Measurements from ENCODE around the gene FCHO1.

The FCHO1 gene

GRCh38 chr19:17725422-17726078 is 25.7 kb upstream of the FCHO1 start:
- H3K27ac Mint-ChIP-seq: no peak overlapping the region
- H3K4me1 Mint-ChIP-seq (ENCODE audit: low read depth): peaks cover 22% of the 10 kb centered on the region
- no peaks in the 10 kb centered on the region for H3K9me3 Mint-ChIP-seq (ENCODE audit: low read depth)
- no peak overlapping the region for H3K4me3 Mint-ChIP-seq
- H3K27me3 Mint-ChIP-seq: no peaks in the 10 kb centered on the region
- no peaks in the 10 kb centered on the region for H3K36me3 Mint-ChIP-seq

GRCh38 chr19:17726136-17726741 is 25.0 kb upstream of the FCHO1 start:
- H3K4me3 Mint-ChIP-seq: no peak overlapping the region
- H3K27ac Mint-ChIP-seq: no peak overlapping the region
- H3K9me3 Mint-ChIP-seq (ENCODE audit: low read depth): no peaks in the 10 kb centered on the region
- no peaks in the 10 kb centered on the region for H3K27me3 Mint-ChIP-seq
- H3K36me3 Mint-ChIP-seq: peaks cover 2% of the 10 kb centered on the region
- H3K4me1 Mint-ChIP-seq (ENCODE audit: low read depth): peaks cover 21% of the 10 kb centered on the region

GRCh38 chr19:17726964-17727773 is 24.1 kb upstream of the FCHO1 start:
- Mint-ChIP-seq H3K27ac (no peak overlapping the region), H3K4me1 (ENCODE audit: low read depth) (peaks cover 19% of the 10 kb centered on the region), H3K9me3 (ENCODE audit: low read depth) (no peaks in the 10 kb centered on the region), H3K27me3 (no peaks in the 10 kb centered on the region), H3K4me3 (no peak overlapping the region), H3K36me3 (peaks cover 5% of the 10 kb centered on the region)

GRCh38 chr19:17727843-17728242 is 23.4 kb upstream of the FCHO1 start:
- Mint-ChIP-seq H3K27me3 (no peaks in the 10 kb centered on the region), H3K4me1 (ENCODE audit: low read depth) (peaks cover 20% of the 10 kb centered on the region), H3K9me3 (ENCODE audit: low read depth) (no peaks in the 10 kb centered on the region), H3K27ac (no peak overlapping the region), H3K4me3 (no peak overlapping the region), H3K36me3 (peaks cover 5% of the 10 kb centered on the region)

- H3K27me3 Mint-ChIP-seq: no peaks in the 10 kb centered on the region
- no peak overlapping the region for H3K27ac Mint-ChIP-seq
- H3K36me3 Mint-ChIP-seq: peaks cover 5% of the 10 kb centered on the region
- peaks cover 19% of the 10 kb centered on the region for H3K4me1 Mint-ChIP-seq (ENCODE audit: low read depth)
- H3K9me3 Mint-ChIP-seq (ENCODE audit: low read depth): no peaks in the 10 kb centered on the region
- no peak overlapping the region for H3K4me3 Mint-ChIP-seq
These were observed 18.1 kb upstream of the FCHO1 start for GRCh38 chr19:17733127-17733526.

- peaks cover 5% of the 10 kb centered on the region for H3K36me3 Mint-ChIP-seq
- H3K27ac Mint-ChIP-seq: no peak overlapping the region
- H3K27me3 Mint-ChIP-seq: no peaks in the 10 kb centered on the region
- H3K4me1 Mint-ChIP-seq (ENCODE audit: low read depth): peaks cover 19% of the 10 kb centered on the region
- H3K4me3 Mint-ChIP-seq: no peak overlapping the region
- H3K9me3 Mint-ChIP-seq (ENCODE audit: low read depth): no peaks in the 10 kb centered on the region
These were observed 17.1 kb upstream of the FCHO1 start for GRCh38 chr19:17734146-17734545.

GRCh38 chr19:17735410-17735809 is 15.9 kb upstream of the FCHO1 start:
- peaks cover 5% of the 10 kb centered on the region for H3K36me3 Mint-ChIP-seq
- H3K27ac Mint-ChIP-seq: no peak overlapping the region
- no peak overlapping the region for H3K4me3 Mint-ChIP-seq
- no peaks in the 10 kb centered on the region for H3K27me3 Mint-ChIP-seq
- peaks cover 12% of the 10 kb centered on the region for H3K4me1 Mint-ChIP-seq (ENCODE audit: low read depth)
- no peaks in the 10 kb centered on the region for H3K9me3 Mint-ChIP-seq (ENCODE audit: low read depth)

GRCh38 chr19:17737690-17738153 is 13.6 kb upstream of the FCHO1 start:
- Mint-ChIP-seq H3K36me3 (no peaks in the 10 kb centered on the region), H3K9me3 (ENCODE audit: low read depth) (no peaks in the 10 kb centered on the region), H3K27me3 (no peaks in the 10 kb centered on the region), H3K4me1 (ENCODE audit: low read depth) (no peaks in the 10 kb centered on the region), H3K4me3 (no peak overlapping the region), H3K27ac (no peak overlapping the region)

GRCh38 chr19:17739121-17739875 is 12.0 kb upstream of the FCHO1 start:
- no peaks in the 10 kb centered on the region for H3K9me3 Mint-ChIP-seq (ENCODE audit: low read depth)
- no peaks in the 10 kb centered on the region for H3K27me3 Mint-ChIP-seq
- no peaks in the 10 kb centered on the region for H3K4me1 Mint-ChIP-seq (ENCODE audit: low read depth)
- no peak overlapping the region for H3K4me3 Mint-ChIP-seq
- no peaks in the 10 kb centered on the region for H3K36me3 Mint-ChIP-seq
- H3K27ac Mint-ChIP-seq: no peak overlapping the region

GRCh38 chr19:17741456-17741855 is 9.8 kb upstream of the FCHO1 start:
- no peaks in the 10 kb centered on the region for H3K27me3 Mint-ChIP-seq
- no peaks in the 10 kb centered on the region for H3K9me3 Mint-ChIP-seq (ENCODE audit: low read depth)
- peak overlapping the region; percentile 34 for H3K27ac Mint-ChIP-seq
- H3K36me3 Mint-ChIP-seq: no peaks in the 10 kb centered on the region
- no peak overlapping the region for H3K4me3 Mint-ChIP-seq
- peaks cover 4% of the 10 kb centered on the region for H3K4me1 Mint-ChIP-seq (ENCODE audit: low read depth)

GRCh38 chr19:17743874-17744580 is 7.2 kb upstream of the FCHO1 start:
- H3K4me3 Mint-ChIP-seq: no peak overlapping the region
- H3K27ac Mint-ChIP-seq: no peak overlapping the region
- no peaks in the 10 kb centered on the region for H3K9me3 Mint-ChIP-seq (ENCODE audit: low read depth)
- H3K36me3 Mint-ChIP-seq: no peaks in the 10 kb centered on the region
- no peaks in the 10 kb centered on the region for H3K27me3 Mint-ChIP-seq
- H3K4me1 Mint-ChIP-seq (ENCODE audit: low read depth): peaks cover 17% of the 10 kb centered on the region

- H3K36me3 Mint-ChIP-seq: no peaks in the 10 kb centered on the region
- peak overlapping the region; percentile 72 for H3K4me3 Mint-ChIP-seq
- H3K4me1 Mint-ChIP-seq (ENCODE audit: low read depth): peaks cover 44% of the 10 kb centered on the region
- peak overlapping the region; percentile 28 for H3K27ac Mint-ChIP-seq
- H3K27me3 Mint-ChIP-seq: no peaks in the 10 kb centered on the region
- no peaks in the 10 kb centered on the region for H3K9me3 Mint-ChIP-seq (ENCODE audit: low read depth)
These were observed 3.8 kb upstream of the FCHO1 start for GRCh38 chr19:17747205-17748098.

GRCh38 chr19:17748884-17749638 is 2.2 kb upstream of the FCHO1 start:
- Mint-ChIP-seq H3K27ac (peak overlapping the region; percentile 97), H3K36me3 (no peaks in the 10 kb centered on the region), H3K4me3 (peak overlapping the region; percentile 97), H3K4me1 (ENCODE audit: low read depth) (peaks cover 49% of the 10 kb centered on the region), H3K27me3 (no peaks in the 10 kb centered on the region), H3K9me3 (ENCODE audit: low read depth) (no peaks in the 10 kb centered on the region)
